Skeletal muscle cell (primary cell): ENCODE results near the gene SSBP3.

Experiments
- DNase-seq: peaks from one replicate; pipeline ENCODE4 v3.0.0-alpha.2; 2010; ENCODE audit warnings: low read depth
- H3K4me3 ChIP-seq: 2 replicates; pipeline ENCODE4 v1.5.1; 2011; ENCODE audit warnings: low read depth, mild to moderate bottlenecking, control low read depth, low read length, moderate library complexity

Gene SSBP3

GRCh38 chr1:54178296-54179070, 227.7 kb downstream of the SSBP3 start:
- DNase-seq: no peak

DNA sequence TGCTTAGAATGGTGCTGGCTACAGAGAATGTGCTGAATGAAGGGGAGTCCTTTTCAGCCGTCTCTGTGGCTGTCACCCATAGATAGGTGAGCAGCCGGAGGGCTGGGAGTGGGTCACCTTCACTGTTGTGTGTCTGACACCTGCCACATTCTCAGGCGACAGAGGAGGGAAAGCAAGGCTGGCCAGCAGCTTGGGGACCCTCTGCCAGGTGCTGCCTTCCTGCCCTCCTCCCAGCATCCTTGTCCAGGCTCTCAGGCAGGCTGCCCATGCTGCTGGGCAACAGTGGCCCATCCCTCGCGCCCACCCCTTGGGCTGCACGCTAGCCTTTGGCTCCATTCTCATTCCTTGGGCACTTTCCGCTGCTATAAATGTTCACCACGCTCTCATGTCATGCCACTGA, 228.5 kb downstream of the SSBP3 start:
- H3K4me3 ChIP-seq: no peak overlapping the region
- no peak for DNase-seq

More at GRCh38 chr1:54178296-54179070, 227.7 kb downstream of the SSBP3 start:
- H3K4me3 ChIP-seq: no peak overlapping the region

- DNase-seq: no peak
- H3K4me3 ChIP-seq: no peak overlapping the region
Measured at GRCh38 chr1:54176621-54177327, 229.4 kb downstream of the SSBP3 start.
